ENCODE measurements around the gene NXN. TPM values are rescaled to one million over a fixed set of nuclear protein-coding genes. Genes with fewer than 3 reads are reported as not detected.

The NXN gene
- polyA plus RNA-seq, 1 of the 3 experiments (the other 2 are of a cell fraction) = 23.9 TPM

GRCh38 chr17:1007310-1008007 lies 27.9 kb upstream of the NXN start:
- ChIA-PET CTCF (interaction anchor here (1.7 to 2.3 kb wide), 2 partner anchors 8 to 10 kb away, joined by 8 to 9 read pairs; partner anchors contain the start of gene TIMM22), POLR2A (no interaction called here)
- no peak overlapping the region for H3K4me2 ChIP-seq
- TF ChIP-seq EP300 (IDR thresholded peaks at IDR 0.05; ENCODE audit: borderline replicate concordance in 1 of 2, low read depth in 1 of 2, low read length in 1 of 2) (no peak), TAF1 (IDR thresholded peaks at IDR 0.05; ENCODE audit: borderline replicate concordance, low read depth, low read length) (no peak), SIN3A (IDR thresholded peaks at IDR 0.05; ENCODE audit: borderline replicate concordance, low read depth, low read length) (no peak), FOXJ3 (CRISPR knock-in tag; IDR thresholded peaks at IDR 0.05) (no peak), POLR2AphosphoS5 (IDR thresholded peaks at IDR 0.05; ENCODE audit: low read depth, low read length) (no peak), NFIC (IDR thresholded peaks at IDR 0.05; ENCODE audit: borderline replicate concordance) (no peak), REST (IDR thresholded peaks at IDR 0.05; ENCODE audit: low read depth, low read length) (no peak), TCF12 (IDR thresholded peaks at IDR 0.05) (no peak), RCOR1 (IDR thresholded peaks at IDR 0.05; ENCODE audit: low read length) (no peak), PBX3 (IDR thresholded peaks at IDR 0.05) (no peak)
- no peak overlapping the region for H3K27ac ChIP-seq (ENCODE audit: low read depth in 2 of 2, low read length in 1 of 2)
- H3F3A ChIP-seq (replicated peaks; ENCODE audit: insufficient read depth) = peaks cover 25% of the 10 kb centered on the region
- peaks cover 20 to 57% of the 10 kb centered on the region in 2 experiments for H3K36me3 ChIP-seq (replicated peaks in 1 of 2; ENCODE audit: control insufficient read depth in 1 of 2, insufficient read depth in 2 of 2, low read length in 1 of 2)
- H3K79me2 ChIP-seq (ENCODE audit: insufficient read depth) = no peaks in the 10 kb centered on the region
- no peaks in the 10 kb centered on the region for H3K9me2 ChIP-seq
- no peak overlapping the region for H2AFZ ChIP-seq (ENCODE audit: low read depth)
- H3K4me1 ChIP-seq (ENCODE audit: control insufficient read depth in 1 of 2, insufficient read depth in 2 of 2, low read depth in 1 of 2, low read length in 1 of 2) = peaks cover 10 to 26% of the 10 kb centered on the region in 2 experiments; a peak in 3 of 4 replicates
- H4K20me1 ChIP-seq (ENCODE audit: insufficient read depth) = peaks cover 38% of the 10 kb centered on the region
- H3K4me3 ChIP-seq (ENCODE audit: low read depth in 2 of 2, low read length in 1 of 2) = no peak overlapping the region
- no peaks in the 10 kb centered on the region for H3K9me3 ChIP-seq
- H3K9ac ChIP-seq = no peak overlapping the region
- no peaks in the 10 kb centered on the region for H3K27me3 ChIP-seq (ENCODE audit: insufficient read depth)
- 90% methylated on average over 11 of the region's 16 CpGs for WGBS (ENCODE audit: low lambda C conversion rate)
- peak; percentile 30 for DNase-seq

GRCh38 chr17:1006054-1006453 lies 26.5 kb upstream of the NXN start:
- WGBS (ENCODE audit: low lambda C conversion rate) = 92% methylated on average over 11 of the region's 16 CpGs
- ChIA-PET CTCF (interaction anchor here (4.5 kb wide), 1 partner anchor 50 kb away, joined by 30 read pairs; no protein-coding TSS in a partner anchor), POLR2A (no interaction called here)
- H3K9me2 ChIP-seq = no peaks in the 10 kb centered on the region
- H3K36me3 ChIP-seq (replicated peaks in 1 of 2; ENCODE audit: control insufficient read depth in 1 of 2, insufficient read depth in 2 of 2, low read length in 1 of 2) = peaks cover 30 to 66% of the 10 kb centered on the region in 2 experiments
- H3K9ac ChIP-seq = no peak overlapping the region
- peaks cover 12 to 40% of the 10 kb centered on the region in 2 experiments; a peak in 3 of 4 replicates for H3K4me1 ChIP-seq (ENCODE audit: control insufficient read depth in 1 of 2, insufficient read depth in 2 of 2, low read depth in 1 of 2, low read length in 1 of 2)
- DNase-seq = peak; percentile 23
- peak overlapping the region in 1 of 2 experiments; percentile 24; a peak in 2 of 4 replicates for H3K27ac ChIP-seq (ENCODE audit: low read depth in 2 of 2, low read length in 1 of 2)
- no peaks in the 10 kb centered on the region for H3K27me3 ChIP-seq (ENCODE audit: insufficient read depth)
- no peak overlapping the region for H2AFZ ChIP-seq (ENCODE audit: low read depth)
- no peak overlapping the region for H3K4me3 ChIP-seq (ENCODE audit: low read depth in 2 of 2, low read length in 1 of 2)
- no peaks in the 10 kb centered on the region for H3K79me2 ChIP-seq (ENCODE audit: insufficient read depth)
- peak overlapping the region; percentile 30; the same call in 1 of the 2 replicates for H3K4me2 ChIP-seq
- H3K9me3 ChIP-seq = no peaks in the 10 kb centered on the region
- peaks cover 37% of the 10 kb centered on the region for H3F3A ChIP-seq (replicated peaks; ENCODE audit: insufficient read depth)
- H4K20me1 ChIP-seq (ENCODE audit: insufficient read depth) = peaks cover 52% of the 10 kb centered on the region
- no peak for TF ChIP-seq SMC3 (IDR thresholded peaks at IDR 0.05; ENCODE audit: low read depth, low read length)
- TF ChIP-seq MEF2A (IDR thresholded peaks at IDR 0.05; ENCODE audit: borderline replicate concordance, low read depth) = no peak
- TF ChIP-seq MAX (IDR thresholded peaks at IDR 0.05; ENCODE audit: low read depth) = no peak
- no peak for TF ChIP-seq RAD21 (IDR thresholded peaks at IDR 0.05; ENCODE audit: low read length)
- no peak for TF ChIP-seq FOSL2 (IDR thresholded peaks at IDR 0.05; ENCODE audit: borderline replicate concordance, low read depth)
- no peak for TF ChIP-seq FOXM1 (IDR thresholded peaks at IDR 0.05; ENCODE audit: low read depth)
- no peak for TF ChIP-seq RCOR1 (IDR thresholded peaks at IDR 0.05; ENCODE audit: low read length)
- TF ChIP-seq FOXJ3 (CRISPR knock-in tag; IDR thresholded peaks at IDR 0.05) = no peak
- no peak for TF ChIP-seq RFX5 (IDR thresholded peaks at IDR 0.05; ENCODE audit: low read length)
- TF ChIP-seq TCF12 (IDR thresholded peaks at IDR 0.05) = no peak
- no peak for TF ChIP-seq EP300 (IDR thresholded peaks at IDR 0.05; ENCODE audit: borderline replicate concordance in 1 of 2, low read depth in 1 of 2, low read length in 1 of 2)
- TF ChIP-seq TEAD4 (IDR thresholded peaks at IDR 0.05; ENCODE audit: borderline replicate concordance, insufficient read depth) = no peak
